WTC11 (cell line): ENCODE results near the gene SLC46A3. TPM values are rescaled to one million over a fixed set of nuclear protein-coding genes. Genes with fewer than 3 reads are reported as not detected.

Experiments used
- ATAC-seq: fragments of 200-7000 bp; cut with Tn5 transposase; 2 replicates; pipeline ENCODE4 v1.10.0; 2021; ENCODE audit warnings: mild to moderate bottlenecking, moderate library complexity
- CTCF ChIA-PET: fragments of 300-600 bp; sonication (Branson Sonifier 250); formaldehyde crosslinking; loops from one replicate; lab custom pipeline; 2021; ENCODE audit warnings: antibody characterized with exemption; lab: Charles Lee
- POLR2A ChIA-PET: fragments of 350-600 bp; sonication (Branson Sonifier 250); formaldehyde crosslinking; loops from one replicate; lab custom pipeline; 2021; ENCODE audit warnings: antibody characterized with exemption; lab: Charles Lee
- DNase-seq: peaks from one replicate; pipeline ENCODE4 v3.0.0; 2021; ENCODE audit warnings: low spot score
- H3K27ac Mint-ChIP-seq: 2 replicates; pipeline ENCODE4 v1.8.0; 2021; ENCODE audit warnings: mixed read lengths
- H3K27me3 Mint-ChIP-seq: 2 replicates; pipeline ENCODE4 v1.8.0; 2021; ENCODE audit warnings: low read depth, mild to moderate bottlenecking, moderate library complexity, mixed read lengths
- H3K36me3 Mint-ChIP-seq: 2 replicates; pipeline ENCODE4 v1.8.0; 2021; ENCODE audit warnings: mixed read lengths
- H3K4me1 Mint-ChIP-seq: 2 replicates; pipeline ENCODE4 v1.8.0; 2022; ENCODE audit warnings: mixed read lengths
- H3K4me3 Mint-ChIP-seq: 2 replicates; pipeline ENCODE4 v1.8.0; 2021; ENCODE audit warnings: mild to moderate bottlenecking, moderate library complexity, mixed read lengths
- H3K9me3 Mint-ChIP-seq: 2 replicates; pipeline ENCODE4 v1.8.0; 2021; ENCODE audit warnings: mixed read lengths
- CREB1 ChIP-seq: sonication (generic); formaldehyde crosslinking; IDR thresholded peaks from 2 replicates; pipeline ENCODE4 v1.8.0; 2023; ENCODE audit warnings: mild to moderate bottlenecking, missing genetic modification reagents
- FOXJ3 ChIP-seq: sonication (generic); formaldehyde crosslinking; IDR thresholded peaks from 2 replicates; pipeline ENCODE4 v1.9.0; 2021; ENCODE audit warnings: missing genetic modification reagents, mild to moderate bottlenecking, borderline replicate concordance
- FOXP4 ChIP-seq: sonication (generic); formaldehyde crosslinking; IDR thresholded peaks from 2 replicates; pipeline ENCODE4 v1.8.0; 2022; ENCODE audit warnings: mild to moderate bottlenecking, missing genetic modification reagents
- JAZF1 ChIP-seq: fragments of 250-450 bp; sonication (Bioruptor Pico); IDR thresholded peaks from 2 replicates; pipeline ENCODE4 v1.9.0; 2021; ENCODE audit warnings: moderate library complexity, mild to moderate bottlenecking, inconsistent platforms
- MAX ChIP-seq: sonication (generic); formaldehyde crosslinking; IDR thresholded peaks from 2 replicates; pipeline ENCODE4 v1.8.0; 2022; ENCODE audit warnings: mild to moderate bottlenecking, missing genetic modification reagents
- NR2C2 ChIP-seq: sonication (generic); formaldehyde crosslinking; IDR thresholded peaks from 2 replicates; pipeline ENCODE4 v1.8.0; 2022; ENCODE audit warnings: mild to moderate bottlenecking, missing genetic modification reagents
- RORB ChIP-seq: fragments of 250-450 bp; sonication (Bioruptor Pico); IDR thresholded peaks from 2 replicates; pipeline ENCODE4 v1.9.0; 2021; ENCODE audit warnings: mild to moderate bottlenecking
- STAT6 ChIP-seq: sonication (generic); formaldehyde crosslinking; conservative IDR thresholded peaks from 2 replicates; pipeline ENCODE4 v1.8.1; 2023; ENCODE audit warnings: mild to moderate bottlenecking, low read depth, missing genetic modification reagents, moderate library complexity
- TEAD1 ChIP-seq: sonication (generic); formaldehyde crosslinking; IDR thresholded peaks from 2 replicates; pipeline ENCODE4 v1.8.0; 2022; ENCODE audit warnings: mild to moderate bottlenecking, missing genetic modification reagents
- TP53 ChIP-seq: sonication (generic); formaldehyde crosslinking; IDR thresholded peaks from 2 replicates; pipeline ENCODE4 v1.8.1; 2023; ENCODE audit warnings: mild to moderate bottlenecking, missing genetic modification reagents
- ZMAT4 ChIP-seq: fragments of 250-450 bp; sonication (Bioruptor Pico); IDR thresholded peaks from 2 replicates; pipeline ENCODE4 v1.9.0; 2021; ENCODE audit warnings: mild to moderate bottlenecking
- ZNF121 ChIP-seq: sonication (generic); formaldehyde crosslinking; IDR thresholded peaks from 2 replicates; pipeline ENCODE4 v1.8.0; 2023; ENCODE audit warnings: missing genetic modification reagents
- ZNF425 ChIP-seq: fragments of 250-450 bp; sonication (Bioruptor Pico); conservative IDR thresholded peaks from 2 replicates; pipeline ENCODE4 v1.9.0; 2021; ENCODE audit warnings: mild to moderate bottlenecking
- ZNF671 ChIP-seq: fragments of 250-450 bp; sonication (Bioruptor Pico); IDR thresholded peaks from 2 replicates; pipeline ENCODE4 v1.8.0; 2021; ENCODE audit warnings: mild to moderate bottlenecking
- total RNA-seq: library from RNA; stranded (reverse); gene quantifications from 3 replicates; pipeline ENCODE4 v1.2.3, GENCODE V29; 2021
- TF ChIP-seq, protein P1 (sequence below): sonication (generic); formaldehyde crosslinking; IDR thresholded peaks from 2 replicates; pipeline ENCODE4 v1.8.0; 2023; ENCODE audit warnings: missing genetic modification reagents, mild to moderate bottlenecking, borderline replicate concordance
- TF ChIP-seq, protein P2 (sequence below): fragments of 250-450 bp; sonication (Bioruptor Pico); IDR thresholded peaks from 2 replicates; pipeline ENCODE4 v1.8.0; 2021; ENCODE audit warnings: mild to moderate bottlenecking
- TF ChIP-seq, protein P3 (sequence below): sonication (generic); formaldehyde crosslinking; IDR thresholded peaks from 2 replicates; pipeline ENCODE4 v1.8.1; 2022; ENCODE audit warnings: mild to moderate bottlenecking, missing genetic modification reagents, moderate library complexity, borderline replicate concordance
- TF ChIP-seq, protein P4 (sequence below): sonication (generic); formaldehyde crosslinking; IDR thresholded peaks from 2 replicates; pipeline ENCODE4 v1.8.1; 2023; ENCODE audit warnings: mild to moderate bottlenecking, missing genetic modification reagents, moderate library complexity

SLC46A3 gene
- total RNA-seq, 1 experiment from 2014 or later = 0.79 TPM

- ATAC-seq = no peak
- Mint-ChIP-seq H3K4me3 (no peak overlapping the region), H3K27ac (no peak overlapping the region), H3K4me1 (no peaks in the 10 kb centered on the region), H3K36me3 (no peaks in the 10 kb centered on the region), H3K9me3 (no peaks in the 10 kb centered on the region), H3K27me3 (peaks cover 3% of the 10 kb centered on the region)
- ChIA-PET POLR2A (no interaction called here), CTCF (no interaction called here)
- TF ChIP-seq ZNF425 (CRISPR knock-in tag) = no peak
- no peak for TF ChIP-seq MAX
- TF ChIP-seq FOXJ3 = no peak
- no peak for TF ChIP-seq ZNF121 (CRISPR knock-in tag)
- TF ChIP-seq, protein P1, sequence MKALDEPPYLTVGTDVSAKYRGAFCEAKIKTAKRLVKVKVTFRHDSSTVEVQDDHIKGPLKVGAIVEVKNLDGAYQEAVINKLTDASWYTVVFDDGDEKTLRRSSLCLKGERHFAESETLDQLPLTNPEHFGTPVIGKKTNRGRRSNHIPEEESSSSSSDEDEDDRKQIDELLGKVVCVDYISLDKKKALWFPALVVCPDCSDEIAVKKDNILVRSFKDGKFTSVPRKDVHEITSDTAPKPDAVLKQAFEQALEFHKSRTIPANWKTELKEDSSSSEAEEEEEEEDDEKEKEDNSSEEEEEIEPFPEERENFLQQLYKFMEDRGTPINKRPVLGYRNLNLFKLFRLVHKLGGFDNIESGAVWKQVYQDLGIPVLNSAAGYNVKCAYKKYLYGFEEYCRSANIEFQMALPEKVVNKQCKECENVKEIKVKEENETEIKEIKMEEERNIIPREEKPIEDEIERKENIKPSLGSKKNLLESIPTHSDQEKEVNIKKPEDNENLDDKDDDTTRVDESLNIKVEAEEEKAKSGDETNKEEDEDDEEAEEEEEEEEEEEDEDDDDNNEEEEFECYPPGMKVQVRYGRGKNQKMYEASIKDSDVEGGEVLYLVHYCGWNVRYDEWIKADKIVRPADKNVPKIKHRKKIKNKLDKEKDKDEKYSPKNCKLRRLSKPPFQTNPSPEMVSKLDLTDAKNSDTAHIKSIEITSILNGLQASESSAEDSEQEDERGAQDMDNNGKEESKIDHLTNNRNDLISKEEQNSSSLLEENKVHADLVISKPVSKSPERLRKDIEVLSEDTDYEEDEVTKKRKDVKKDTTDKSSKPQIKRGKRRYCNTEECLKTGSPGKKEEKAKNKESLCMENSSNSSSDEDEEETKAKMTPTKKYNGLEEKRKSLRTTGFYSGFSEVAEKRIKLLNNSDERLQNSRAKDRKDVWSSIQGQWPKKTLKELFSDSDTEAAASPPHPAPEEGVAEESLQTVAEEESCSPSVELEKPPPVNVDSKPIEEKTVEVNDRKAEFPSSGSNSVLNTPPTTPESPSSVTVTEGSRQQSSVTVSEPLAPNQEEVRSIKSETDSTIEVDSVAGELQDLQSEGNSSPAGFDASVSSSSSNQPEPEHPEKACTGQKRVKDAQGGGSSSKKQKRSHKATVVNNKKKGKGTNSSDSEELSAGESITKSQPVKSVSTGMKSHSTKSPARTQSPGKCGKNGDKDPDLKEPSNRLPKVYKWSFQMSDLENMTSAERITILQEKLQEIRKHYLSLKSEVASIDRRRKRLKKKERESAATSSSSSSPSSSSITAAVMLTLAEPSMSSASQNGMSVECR = no peak
- TF ChIP-seq CREB1 = no peak
- TF ChIP-seq FOXP4 (CRISPR knock-in tag) = no peak
- TF ChIP-seq TP53 (CRISPR knock-in tag) = no peak
- no peak for TF ChIP-seq JAZF1 (CRISPR knock-in tag)
- TF ChIP-seq RORB (CRISPR knock-in tag) = no peak
- TF ChIP-seq, protein P2, sequence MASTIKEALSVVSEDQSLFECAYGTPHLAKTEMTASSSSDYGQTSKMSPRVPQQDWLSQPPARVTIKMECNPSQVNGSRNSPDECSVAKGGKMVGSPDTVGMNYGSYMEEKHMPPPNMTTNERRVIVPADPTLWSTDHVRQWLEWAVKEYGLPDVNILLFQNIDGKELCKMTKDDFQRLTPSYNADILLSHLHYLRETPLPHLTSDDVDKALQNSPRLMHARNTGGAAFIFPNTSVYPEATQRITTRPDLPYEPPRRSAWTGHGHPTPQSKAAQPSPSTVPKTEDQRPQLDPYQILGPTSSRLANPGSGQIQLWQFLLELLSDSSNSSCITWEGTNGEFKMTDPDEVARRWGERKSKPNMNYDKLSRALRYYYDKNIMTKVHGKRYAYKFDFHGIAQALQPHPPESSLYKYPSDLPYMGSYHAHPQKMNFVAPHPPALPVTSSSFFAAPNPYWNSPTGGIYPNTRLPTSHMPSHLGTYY (CRISPR knock-in tag) = no peak
- no peak for TF ChIP-seq NR2C2 (CRISPR knock-in tag)
- no peak for TF ChIP-seq ZNF671 (CRISPR knock-in tag)
- TF ChIP-seq, protein P3, sequence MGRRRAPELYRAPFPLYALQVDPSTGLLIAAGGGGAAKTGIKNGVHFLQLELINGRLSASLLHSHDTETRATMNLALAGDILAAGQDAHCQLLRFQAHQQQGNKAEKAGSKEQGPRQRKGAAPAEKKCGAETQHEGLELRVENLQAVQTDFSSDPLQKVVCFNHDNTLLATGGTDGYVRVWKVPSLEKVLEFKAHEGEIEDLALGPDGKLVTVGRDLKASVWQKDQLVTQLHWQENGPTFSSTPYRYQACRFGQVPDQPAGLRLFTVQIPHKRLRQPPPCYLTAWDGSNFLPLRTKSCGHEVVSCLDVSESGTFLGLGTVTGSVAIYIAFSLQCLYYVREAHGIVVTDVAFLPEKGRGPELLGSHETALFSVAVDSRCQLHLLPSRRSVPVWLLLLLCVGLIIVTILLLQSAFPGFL (CRISPR knock-in tag) = no peak
- DNase-seq = no peak
These were observed 6.4 kb upstream of the SLC46A3 start for GRCh38 chr13:28725046-28725610.

DNA sequence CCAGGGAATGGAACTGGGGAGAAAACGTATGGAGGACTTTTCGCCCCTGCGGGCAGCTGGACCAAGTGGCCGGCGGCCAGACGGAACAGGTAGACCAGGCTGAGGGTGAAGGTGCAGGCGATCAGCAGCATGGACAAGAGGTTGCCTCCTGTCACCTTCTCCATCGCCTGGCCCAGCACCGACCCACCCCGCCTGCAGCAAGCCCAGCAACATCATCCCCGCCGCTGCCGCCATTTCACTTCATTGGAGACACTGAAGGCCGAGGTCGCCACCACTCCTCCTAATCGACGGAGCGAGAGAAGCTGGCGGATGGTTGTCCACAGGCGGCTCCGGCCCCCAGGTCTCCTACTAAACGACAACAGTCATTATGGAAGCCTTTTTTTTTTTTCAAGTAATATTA, 5.0 kb upstream of the SLC46A3 start:
- no peak overlapping the region for H3K27ac Mint-ChIP-seq
- ChIA-PET CTCF (no interaction called here), POLR2A (no interaction called here)
- no peaks in the 10 kb centered on the region for H3K36me3 Mint-ChIP-seq
- DNase-seq (no peak), ATAC-seq (no peak)
- H3K9me3 Mint-ChIP-seq = no peaks in the 10 kb centered on the region
- peaks cover 3% of the 10 kb centered on the region for H3K4me1 Mint-ChIP-seq
- no peak for TF ChIP-seq STAT6 (CRISPR knock-in tag)
- no peak for TF ChIP-seq FOXJ3
- no peak for TF ChIP-seq TEAD1 (CRISPR knock-in tag)
- no peak for TF ChIP-seq ZMAT4
- TF ChIP-seq, protein P4, sequence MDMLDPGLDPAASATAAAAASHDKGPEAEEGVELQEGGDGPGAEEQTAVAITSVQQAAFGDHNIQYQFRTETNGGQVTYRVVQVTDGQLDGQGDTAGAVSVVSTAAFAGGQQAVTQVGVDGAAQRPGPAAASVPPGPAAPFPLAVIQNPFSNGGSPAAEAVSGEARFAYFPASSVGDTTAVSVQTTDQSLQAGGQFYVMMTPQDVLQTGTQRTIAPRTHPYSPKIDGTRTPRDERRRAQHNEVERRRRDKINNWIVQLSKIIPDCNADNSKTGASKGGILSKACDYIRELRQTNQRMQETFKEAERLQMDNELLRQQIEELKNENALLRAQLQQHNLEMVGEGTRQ (CRISPR knock-in tag) = no peak
- no peak overlapping the region for H3K4me3 Mint-ChIP-seq
- H3K27me3 Mint-ChIP-seq = peaks cover 15% of the 10 kb centered on the region
